HG03571 (cell line): Measurements from ENCODE around the gene PRPSAP1.

ENCODE experiments used
- ATAC-seq: cut with Tn5 transposase; IDR thresholded peaks from one replicate; pipeline ENCODE4 v1.9.1; 2021; ENCODE audit not compliant: unreplicated experiment

PRPSAP1 gene, protein sequence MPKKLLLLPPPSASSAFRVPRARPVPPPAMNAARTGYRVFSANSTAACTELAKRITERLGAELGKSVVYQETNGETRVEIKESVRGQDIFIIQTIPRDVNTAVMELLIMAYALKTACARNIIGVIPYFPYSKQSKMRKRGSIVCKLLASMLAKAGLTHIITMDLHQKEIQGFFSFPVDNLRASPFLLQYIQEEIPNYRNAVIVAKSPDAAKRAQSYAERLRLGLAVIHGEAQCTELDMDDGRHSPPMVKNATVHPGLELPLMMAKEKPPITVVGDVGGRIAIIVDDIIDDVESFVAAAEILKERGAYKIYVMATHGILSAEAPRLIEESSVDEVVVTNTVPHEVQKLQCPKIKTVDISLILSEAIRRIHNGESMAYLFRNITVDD

DNA sequence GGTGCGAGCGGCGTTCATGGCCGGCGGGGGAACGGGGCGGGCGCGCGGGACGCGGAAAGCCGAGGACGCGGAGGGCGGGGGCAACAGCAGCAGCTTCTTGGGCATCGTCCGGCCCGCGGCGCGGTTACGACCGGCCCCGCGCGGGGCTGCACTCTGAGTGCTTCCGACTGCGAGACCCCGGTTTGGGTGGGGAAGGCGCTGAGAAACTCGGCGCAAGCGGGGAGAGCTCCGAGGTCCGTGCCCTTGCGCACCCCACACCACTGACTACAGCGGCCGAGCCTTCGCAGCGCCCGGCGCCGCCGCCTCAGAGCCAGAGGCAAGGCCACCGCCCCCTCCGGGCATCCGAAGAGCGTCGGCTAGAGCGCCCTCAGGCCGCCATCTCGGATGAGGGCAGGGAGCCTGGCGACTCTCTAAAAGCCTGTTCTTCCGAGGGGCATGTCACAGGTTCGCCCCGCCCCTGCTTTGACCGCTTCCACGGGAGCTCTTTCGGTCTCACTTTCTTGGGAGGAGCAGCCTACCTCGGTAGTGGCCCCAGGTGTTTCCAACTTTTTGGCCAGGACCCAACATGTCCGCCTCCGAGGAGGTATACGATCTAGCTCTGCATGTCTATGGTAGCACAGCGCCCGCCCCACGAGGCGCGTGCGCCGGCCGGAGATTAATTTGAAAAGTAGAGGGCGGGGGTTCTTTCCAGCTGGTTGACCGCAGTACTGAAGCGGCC, at the start of gene PRPSAP1:
Gene PRPSAP1 (minus strand): TSS at position 318 of the 718 bp plus-strand sequence. CDS start 213 bp downstream, at position 105.
- peak; percentile 84 for ATAC-seq

GRCh38 chr17:76402711-76403110, 49.0 kb upstream of the PRPSAP1 start:
- no peak for ATAC-seq

DNA sequence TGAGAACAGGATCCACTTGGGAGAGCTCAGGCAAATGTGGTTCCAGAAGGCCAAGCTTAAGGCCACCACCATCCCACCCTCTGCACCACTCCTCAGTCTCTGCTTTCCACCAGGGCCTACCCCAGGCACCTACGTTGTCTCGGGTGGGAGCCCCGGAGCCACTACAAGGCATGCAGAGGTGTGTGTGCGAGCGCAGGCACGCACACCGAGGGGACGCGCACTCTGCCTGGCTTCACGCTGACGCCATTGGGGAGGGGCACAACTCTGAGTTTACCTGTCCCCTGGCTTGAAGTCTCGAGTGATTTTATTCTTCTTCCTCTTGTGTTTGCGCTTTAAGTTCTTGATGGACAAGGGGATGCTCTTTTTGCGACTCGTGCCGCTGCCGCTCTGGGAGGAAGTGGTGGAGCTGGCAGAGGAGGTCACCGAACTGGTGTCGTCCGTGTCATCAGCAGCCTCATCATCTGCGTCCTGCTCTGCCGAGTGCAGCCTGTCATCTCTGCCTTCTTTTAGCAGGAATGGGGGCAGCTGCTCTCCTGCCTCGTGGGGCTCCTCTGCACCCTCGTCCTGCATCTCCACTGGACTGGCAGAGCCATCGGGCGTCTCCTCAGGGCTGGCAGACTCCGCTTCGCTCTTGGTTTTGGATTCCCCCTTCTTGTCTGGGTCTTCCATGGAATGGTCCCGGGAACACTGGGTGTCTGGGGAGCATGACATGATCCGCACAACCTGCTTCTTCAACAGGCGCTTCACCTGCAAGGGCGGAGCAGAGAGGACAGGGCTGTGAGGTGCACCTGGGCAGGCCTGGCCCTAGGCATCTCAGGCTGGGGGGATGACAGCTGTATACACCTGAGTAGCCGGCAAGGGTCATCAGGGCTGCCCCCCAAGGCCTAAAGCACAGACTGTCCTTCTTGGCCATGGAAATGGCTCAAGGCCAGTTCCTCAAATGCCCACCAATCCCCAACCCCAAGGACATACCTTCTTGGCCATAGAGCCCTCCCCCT, 45.8 kb upstream of the PRPSAP1 start:
- no peak for ATAC-seq

DNA sequence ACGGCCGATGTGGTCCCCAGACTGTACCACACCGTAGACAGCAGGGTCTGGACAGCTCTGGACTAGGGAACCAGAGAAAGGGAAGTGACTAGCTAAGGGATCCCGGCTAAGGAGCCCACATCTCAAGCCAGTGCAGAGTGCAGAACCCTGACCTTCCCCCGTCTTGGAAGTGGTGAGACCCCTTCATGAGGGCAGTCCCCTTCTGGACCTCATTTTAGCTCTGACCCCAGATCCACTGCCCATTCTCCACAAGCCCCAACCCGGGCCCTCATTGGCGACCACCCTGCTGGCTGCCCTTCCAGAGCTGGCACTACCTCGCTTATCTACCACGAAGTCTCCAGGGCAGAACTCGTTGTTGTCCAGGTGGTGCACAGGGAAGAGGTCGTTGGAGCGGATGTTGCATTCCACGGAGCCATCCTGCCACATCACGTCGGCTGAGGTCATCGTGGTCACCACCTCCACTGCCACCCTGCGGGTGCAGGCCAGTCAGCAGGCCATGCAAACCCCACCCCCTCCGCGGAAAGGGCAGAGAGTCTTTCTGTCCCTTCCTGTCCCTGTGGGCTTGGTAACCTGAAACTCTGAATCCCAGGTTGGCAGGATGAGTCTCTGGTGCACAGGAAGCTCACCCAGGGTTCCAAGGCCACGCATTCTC, 44.9 kb upstream of the PRPSAP1 start:
- no peak for ATAC-seq

- ATAC-seq = no peak
Measured at GRCh38 chr17:76397687-76398522, 44.2 kb upstream of the PRPSAP1 start.

DNA sequence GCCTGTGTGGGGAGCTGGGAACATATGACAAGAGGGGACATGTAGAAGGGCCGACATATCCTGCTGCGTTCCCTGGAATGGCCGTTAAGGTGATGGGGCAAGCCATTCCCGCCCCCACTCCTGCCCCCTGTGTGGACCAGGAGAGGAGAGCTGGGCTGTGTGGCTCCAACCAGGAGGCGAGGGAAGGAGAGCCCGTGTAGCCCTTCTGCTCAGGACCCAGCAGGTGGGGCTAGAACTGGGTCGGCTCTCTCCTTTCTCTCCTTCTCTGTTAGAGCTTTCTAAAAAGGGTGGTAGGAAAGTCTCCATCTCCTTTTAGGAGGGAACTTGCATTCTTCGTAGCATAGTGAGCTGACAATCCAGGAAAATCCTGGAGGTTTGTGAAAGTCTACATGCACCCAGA, 43.5 kb upstream of the PRPSAP1 start:
- no peak for ATAC-seq

DNA sequence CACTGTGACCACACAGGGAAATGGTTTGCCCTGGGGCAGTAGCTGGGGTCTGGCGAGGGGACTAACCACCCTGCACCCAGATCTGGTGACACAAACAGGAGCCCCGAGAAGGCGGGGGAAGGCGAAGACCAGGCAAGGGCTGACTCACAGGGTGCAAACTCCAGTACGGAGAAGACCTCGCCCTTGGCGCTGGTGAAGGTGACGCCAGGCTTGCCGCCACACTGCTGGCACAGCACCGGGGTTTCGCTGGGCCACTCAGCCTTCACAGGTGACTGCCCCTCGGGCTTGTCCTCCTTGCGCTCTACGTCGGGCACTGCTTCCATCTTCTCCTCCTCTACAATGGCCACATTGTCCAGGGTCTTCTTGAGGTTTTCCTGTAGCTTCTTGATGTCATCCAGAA, 42.3 kb upstream of the PRPSAP1 start:
- ATAC-seq = no peak

DNA sequence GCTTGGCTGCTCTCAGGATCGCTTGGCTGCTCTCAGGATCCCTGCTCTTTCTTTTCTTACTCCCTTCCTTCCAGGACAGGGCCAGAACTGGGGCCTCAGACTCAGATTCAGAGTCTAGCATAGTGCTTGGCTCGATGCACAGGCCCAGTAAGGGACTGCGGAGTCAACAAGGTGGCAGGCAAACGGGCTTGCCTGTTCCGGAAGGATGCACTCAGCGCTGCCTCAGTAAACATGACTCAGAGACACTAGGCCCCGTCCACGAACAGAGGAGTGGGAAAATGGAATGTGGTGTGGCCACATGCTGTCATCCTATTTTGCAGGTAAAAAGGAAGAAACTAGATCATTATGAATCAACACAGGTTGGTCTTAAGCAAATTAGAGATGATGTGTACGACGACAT, 40.5 kb upstream of the PRPSAP1 start:
- no peak for ATAC-seq

DNA sequence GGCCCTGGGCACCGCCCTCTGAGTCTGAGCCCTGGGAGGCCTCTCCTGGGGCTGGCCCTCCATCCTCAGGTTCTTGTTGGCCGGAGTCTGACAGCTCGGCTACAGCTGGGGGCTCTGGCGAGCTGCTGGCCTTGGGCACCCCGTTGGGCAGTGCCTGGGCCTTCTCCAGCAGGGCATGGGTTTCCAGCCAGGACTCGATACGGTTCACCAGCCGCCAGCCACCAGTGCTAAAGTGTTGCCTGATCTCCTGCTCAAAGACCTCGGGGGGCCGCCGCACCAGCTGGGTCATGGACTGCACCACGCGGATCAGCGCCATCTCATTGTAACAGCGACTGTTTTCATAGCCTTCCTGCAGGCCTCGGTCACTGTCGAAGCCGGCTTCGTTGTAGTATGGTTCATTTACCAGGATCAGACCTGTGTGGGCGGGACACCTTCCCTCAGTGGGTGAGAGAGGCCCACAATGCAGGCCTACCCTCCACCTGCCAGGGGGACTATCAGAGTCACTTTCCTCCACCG, 37.5 kb upstream of the PRPSAP1 start:
- ATAC-seq = no peak

DNA sequence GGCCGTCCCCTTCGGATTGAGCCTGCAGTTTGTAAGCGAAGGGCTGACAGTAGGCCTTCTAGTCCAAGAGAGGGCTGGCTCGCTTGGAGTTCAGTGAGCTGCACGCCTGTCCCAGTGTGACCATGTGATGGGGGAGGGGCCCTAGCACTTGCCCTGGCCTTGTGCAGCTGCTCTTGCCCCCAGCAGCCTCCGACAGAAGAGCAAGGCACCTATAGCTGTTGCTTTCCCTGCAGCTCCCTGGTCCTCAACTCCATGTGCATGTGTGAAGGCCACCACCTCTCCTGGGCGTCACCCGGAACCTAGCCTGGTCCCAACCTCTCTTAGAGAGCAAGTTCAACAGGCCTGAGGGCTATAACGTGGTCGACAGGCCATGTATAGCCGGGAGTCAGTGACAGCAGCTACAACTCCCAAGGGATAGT, 36.3 kb upstream of the PRPSAP1 start:
- no peak for ATAC-seq

DNA sequence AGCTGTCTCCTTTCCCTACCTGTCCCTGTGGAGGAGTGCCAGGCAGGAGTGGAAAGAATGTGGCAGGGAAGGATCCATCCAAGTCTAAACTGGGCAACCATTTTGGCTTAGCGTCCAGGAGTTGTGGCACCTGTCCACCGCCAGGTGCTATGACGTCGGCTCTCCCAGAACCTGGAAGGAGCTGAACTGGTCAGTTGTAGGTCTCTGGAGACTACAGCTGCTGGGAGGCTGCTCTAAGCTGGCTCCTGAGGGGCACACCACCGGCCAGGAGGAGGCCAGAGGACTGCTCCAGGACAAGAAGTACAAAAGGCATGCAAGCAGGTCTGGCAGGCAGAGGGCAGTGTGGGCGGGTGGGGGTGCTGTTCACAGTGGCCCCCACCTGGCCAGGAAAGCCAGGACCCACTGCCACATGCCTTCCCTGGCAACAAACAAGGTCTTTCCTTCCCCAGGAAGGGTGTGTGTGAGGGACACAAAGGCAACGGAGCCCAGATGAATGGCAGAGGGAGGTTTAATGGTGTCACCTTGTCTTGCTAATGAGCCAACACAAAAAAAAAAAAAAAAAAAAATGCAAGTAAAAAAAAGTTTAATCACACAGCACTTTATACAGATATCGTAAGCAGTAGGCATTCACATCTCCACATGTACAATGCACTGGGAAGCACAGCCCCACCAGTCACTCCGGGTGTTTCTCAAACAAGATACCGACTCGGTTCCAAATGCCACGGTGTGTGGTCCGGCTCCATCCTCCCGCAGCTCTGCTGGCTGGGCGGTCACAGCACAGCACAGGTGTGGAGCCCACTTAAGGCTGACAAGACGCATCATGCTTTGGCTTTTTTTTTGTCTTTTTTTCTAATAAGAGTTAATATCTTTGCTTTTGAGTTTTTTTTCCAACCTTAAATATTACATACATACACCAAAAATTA, 35.5 kb upstream of the PRPSAP1 start:
- ATAC-seq = no peak

- no peak for ATAC-seq
Measured at GRCh38 chr17:76386966-76387765, 33.5 kb upstream of the PRPSAP1 start.

- ATAC-seq = no peak
Measured at GRCh38 chr17:76385892-76386786, 32.4 kb upstream of the PRPSAP1 start.

DNA sequence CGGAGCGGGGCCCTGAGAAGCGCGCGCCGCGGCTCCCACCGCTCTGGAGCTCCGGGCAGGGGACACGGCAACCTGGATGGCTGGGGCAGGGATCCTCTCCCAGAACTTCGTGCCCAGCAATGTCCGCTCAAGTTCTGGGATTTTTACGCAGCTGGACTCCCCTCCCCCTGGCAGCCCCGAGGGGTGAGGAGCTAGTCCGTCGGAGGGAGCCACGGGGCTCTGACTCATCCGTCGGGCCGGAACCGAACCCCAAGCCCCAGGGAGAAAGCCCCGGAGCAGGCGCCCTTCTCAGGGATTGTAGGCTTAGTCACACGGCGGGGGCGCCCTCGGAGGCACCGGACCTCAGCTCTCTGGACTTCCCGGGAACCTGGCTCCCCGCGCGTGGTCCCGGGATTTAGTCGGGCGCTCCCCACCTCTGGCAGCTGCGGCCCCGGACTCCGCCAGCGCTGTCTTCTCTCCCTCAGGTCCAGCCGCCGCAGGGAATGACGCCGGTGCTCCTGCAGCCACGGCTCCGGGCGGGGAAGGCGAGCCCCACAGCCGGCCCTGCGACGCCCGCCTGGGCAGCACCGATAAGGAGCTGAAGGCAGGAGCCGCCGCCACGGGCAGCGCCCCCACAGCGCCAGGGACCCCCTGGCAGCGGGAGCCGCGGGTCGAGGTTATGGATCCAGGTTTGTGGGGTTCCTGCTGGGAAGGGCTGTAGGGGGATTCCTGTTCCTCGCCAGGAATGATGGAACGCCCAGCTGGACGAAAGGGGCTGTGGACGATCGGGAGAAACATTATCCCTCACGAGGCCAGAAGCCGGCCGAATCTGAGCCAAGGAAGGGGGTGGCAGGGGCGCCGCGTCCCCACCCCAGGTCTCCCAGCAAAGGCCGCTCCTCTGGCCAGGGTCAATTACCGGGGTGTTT, 31.5 kb upstream of the PRPSAP1 start:
- ATAC-seq = no peak

DNA sequence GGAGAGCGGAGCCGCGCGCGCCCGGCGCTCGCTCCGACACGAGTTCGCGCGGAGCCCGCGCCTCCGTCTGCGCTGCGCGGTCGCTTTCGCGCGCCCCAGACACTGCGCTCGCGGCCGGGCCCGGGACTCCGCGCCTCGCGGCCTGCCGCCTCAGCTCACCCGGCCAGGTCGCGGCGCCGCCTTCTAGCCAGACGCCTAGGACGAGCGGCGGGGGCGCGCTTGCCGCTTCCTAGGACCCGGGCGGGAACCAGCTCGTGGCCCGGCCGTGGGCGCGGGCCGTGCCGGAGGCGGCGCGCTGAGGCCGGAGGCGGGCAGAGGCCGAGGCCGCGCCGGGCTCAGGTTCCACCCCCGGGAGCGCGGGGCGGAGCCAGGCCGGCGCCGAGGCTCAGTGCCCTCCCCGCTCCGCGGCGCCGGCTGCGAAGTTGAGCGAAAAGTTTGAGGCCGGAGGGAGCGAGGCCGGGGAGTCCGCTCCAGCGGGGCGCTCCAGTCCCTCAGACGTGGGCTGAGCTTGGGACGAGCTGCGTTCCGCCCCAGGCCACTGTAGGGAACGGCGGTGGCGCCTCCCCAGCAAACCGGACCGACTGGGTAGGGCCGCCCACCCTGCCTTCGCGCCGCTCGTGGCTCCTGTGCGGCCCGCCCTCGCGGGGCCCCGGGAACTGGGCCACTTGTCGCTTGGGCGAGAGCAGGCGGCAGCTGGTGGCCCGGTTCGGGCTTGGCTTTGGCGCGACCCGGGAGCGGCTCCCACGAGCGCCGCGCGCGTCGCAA, 30.7 kb upstream of the PRPSAP1 start, which contains the start of gene SPHK1:
Gene SPHK1 (plus strand): TSS at position 388 of the 765 bp plus-strand sequence. CDS start 1,036 bp downstream, outside the sequence.
- no peak for ATAC-seq
